ENCODE results near the gene CXXC4.

Gene CXXC4

DNA sequence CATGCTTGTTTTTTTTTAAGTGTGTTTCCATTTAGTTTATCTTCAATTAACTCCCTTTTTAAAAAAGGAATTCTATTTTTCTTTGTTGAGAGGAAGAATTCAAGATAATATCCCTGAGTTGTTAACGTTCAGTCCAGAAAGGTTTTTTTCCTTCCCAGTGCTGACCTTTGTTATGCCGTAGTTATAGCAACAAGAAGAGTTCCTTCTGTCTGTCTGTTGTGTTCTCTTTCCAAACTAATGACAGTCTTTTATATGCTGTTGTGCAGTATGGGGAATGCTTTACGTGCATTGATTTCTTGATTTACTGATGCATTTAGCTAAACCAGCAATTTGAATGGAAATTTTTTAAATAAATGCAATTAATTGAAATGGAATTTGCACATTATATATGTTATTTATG, 6.6 kb upstream of the CXXC4 start:
- DNase-seq (ENCODE audit: low read depth): no peak
- no peak overlapping the region for H3K4me3 ChIP-seq (ENCODE audit: control insufficient read depth, low read depth, low read length)
- TF ChIP-seq CTCF (conservative IDR thresholded peaks at IDR 0.05; ENCODE audit: control insufficient read depth, insufficient read depth, low read depth, low read length): no peak

- TF ChIP-seq CTCF (conservative IDR thresholded peaks at IDR 0.05; ENCODE audit: control insufficient read depth, insufficient read depth, low read depth, low read length): no peak
- DNase-seq (ENCODE audit: low read depth): no peak
- no peak overlapping the region for H3K4me3 ChIP-seq (ENCODE audit: control insufficient read depth, low read depth, low read length)
Observed at GRCh38 chr4:104500442-104500841, 5.7 kb upstream of the CXXC4 start.

DNA sequence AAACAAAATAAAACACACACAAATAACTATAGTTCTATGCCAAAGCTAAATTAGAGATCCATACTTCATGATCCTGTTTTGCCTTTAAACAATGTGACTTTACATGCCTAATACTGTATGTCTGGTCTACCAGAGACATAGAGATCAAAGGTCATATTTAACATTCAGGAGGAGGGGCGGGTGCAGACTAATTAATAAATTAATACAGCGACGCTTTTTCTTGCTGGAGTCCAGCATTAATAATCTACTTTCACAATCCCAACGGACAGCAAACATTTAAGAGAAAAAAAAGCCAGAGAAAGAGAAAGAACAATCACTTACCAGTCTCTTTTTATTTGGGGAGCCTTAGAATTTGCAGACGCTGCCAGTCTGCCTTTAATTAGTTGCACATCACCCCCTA, 509 bp downstream of the CXXC4 start:
- H3K4me3 ChIP-seq (ENCODE audit: control insufficient read depth, low read depth, low read length): no peak overlapping the region
- DNase-seq (ENCODE audit: low read depth): no peak

GRCh38 chr4:104493081-104493831, 1.4 kb downstream of the CXXC4 start:
- no peak for DNase-seq (ENCODE audit: low read depth)
- no peak overlapping the region for H3K4me3 ChIP-seq (ENCODE audit: control insufficient read depth, low read depth, low read length)
- TF ChIP-seq CTCF (conservative IDR thresholded peaks at IDR 0.05; ENCODE audit: control insufficient read depth, insufficient read depth, low read depth, low read length): no peak

More for the DNA sequence above, 509 bp downstream of the CXXC4 start:
- TF ChIP-seq CTCF (conservative IDR thresholded peaks at IDR 0.05; ENCODE audit: control insufficient read depth, insufficient read depth, low read depth, low read length): no peak

DNA sequence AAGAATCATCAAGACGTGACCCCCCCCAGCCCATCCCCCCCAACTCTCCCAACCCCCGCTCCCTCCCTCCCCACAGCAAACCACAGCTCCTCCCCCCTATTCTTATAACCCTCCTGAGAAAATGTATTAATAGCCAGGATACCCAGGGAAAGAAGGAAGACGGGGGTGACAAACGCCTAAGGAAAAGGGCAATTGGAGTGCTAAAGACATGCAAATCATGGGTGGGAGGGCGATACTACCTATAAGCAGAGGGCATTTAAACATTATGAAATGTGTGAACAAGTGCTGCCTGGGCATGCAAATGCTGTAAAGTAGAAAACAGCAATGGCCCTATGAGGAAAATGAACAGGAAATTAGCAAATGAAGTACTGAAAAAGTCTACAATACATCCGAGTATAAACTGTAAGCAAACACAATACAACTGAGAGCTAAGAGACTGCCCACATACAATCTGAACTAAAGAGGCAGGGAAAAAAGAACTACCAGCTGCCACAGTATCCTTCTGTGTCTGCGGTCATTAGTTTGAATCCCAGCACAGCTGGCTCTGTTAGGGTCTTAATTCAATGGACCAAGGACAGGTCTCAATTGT, 2.4 kb downstream of the CXXC4 start:
- no peak overlapping the region for H3K4me3 ChIP-seq (ENCODE audit: control insufficient read depth, low read depth, low read length)
- TF ChIP-seq CTCF (conservative IDR thresholded peaks at IDR 0.05; ENCODE audit: control insufficient read depth, insufficient read depth, low read depth, low read length): no peak
- no peak for DNase-seq (ENCODE audit: low read depth)

- peak overlapping the region; percentile 50 for H3K4me3 ChIP-seq (ENCODE audit: control insufficient read depth, low read depth, low read length)
- no peak for TF ChIP-seq CTCF (conservative IDR thresholded peaks at IDR 0.05; ENCODE audit: control insufficient read depth, insufficient read depth, low read depth, low read length)
- DNase-seq (ENCODE audit: low read depth): peak; percentile 5
Observed at GRCh38 chr4:104491481-104492182, 3.1 kb downstream of the CXXC4 start.
